Fibroblast of the aortic adventitia (primary cell): ENCODE results near the gene ARHGEF12. TPM values are rescaled to one million over a fixed set of nuclear protein-coding genes. Genes with fewer than 3 reads are reported as not detected.

Experiments used
- DNase-seq: peaks from one replicate; pipeline ENCODE4 v3.0.0-alpha.2; 2010; ENCODE audit warnings: low read depth
- H3K4me3 ChIP-seq: 2 replicates; pipeline ENCODE4 v1.5.1; 2011; ENCODE audit warnings: low read depth, mild to moderate bottlenecking, control low read depth, low read length, moderate library complexity
- CTCF ChIP-seq: IDR thresholded peaks from 2 replicates; pipeline ENCODE4 v1.5.1; 2011; ENCODE audit warnings: mild to moderate bottlenecking, low read length, control low read depth, inconsistent platforms; ENCODE audit not compliant: insufficient read depth
- total RNA-seq: library from RNA; depleted of rRNA; stranded (reverse); fragments of >200 nt; gene quantifications from 2 replicates; pipeline ENCODE4 v1.2.3, GENCODE V29; 2012; ENCODE audit warnings: low replicate concordance

ARHGEF12 gene
- total RNA-seq, 1 donor = 103 TPM

GRCh38 chr11:120305286-120305685 lies 30.9 kb upstream of the ARHGEF12 start:
- no peak for DNase-seq
- TF ChIP-seq CTCF = no peak
- H3K4me3 ChIP-seq = no peak overlapping the region

- H3K4me3 ChIP-seq = no peak overlapping the region
- DNase-seq = peak; percentile 96
- TF ChIP-seq CTCF = peak; percentile 79
Measured at GRCh38 chr11:120306519-120307242, 29.5 kb upstream of the ARHGEF12 start.

- no peak for DNase-seq
- TF ChIP-seq CTCF = no peak
- no peak overlapping the region for H3K4me3 ChIP-seq
Measured at GRCh38 chr11:120307476-120307875, 28.7 kb upstream of the ARHGEF12 start.

- TF ChIP-seq CTCF = no peak
- H3K4me3 ChIP-seq = no peak overlapping the region
- no peak for DNase-seq
Measured at GRCh38 chr11:120308081-120308480, 28.1 kb upstream of the ARHGEF12 start.

- DNase-seq = no peak
- no peak overlapping the region for H3K4me3 ChIP-seq
- no peak for TF ChIP-seq CTCF
Measured at GRCh38 chr11:120310870-120311269, 25.3 kb upstream of the ARHGEF12 start.

GRCh38 chr11:120314861-120315260 lies 21.4 kb upstream of the ARHGEF12 start:
- no peak for TF ChIP-seq CTCF
- no peak for DNase-seq

More at GRCh38 chr11:120314861-120315260, 21.4 kb upstream of the ARHGEF12 start:
- H3K4me3 ChIP-seq = no peak overlapping the region
